Renal cortical epithelial cell (primary cell): ENCODE measurements around the gene PRDM16. TPM values are rescaled to one million over a fixed set of nuclear protein-coding genes. Genes with fewer than 3 reads are reported as not detected.
A peak's percentile ranks its signal among the peaks of the same experiment; 100 is the strongest.

ENCODE experiments used
- DNase-seq: peaks from one replicate; pipeline ENCODE4 v3.0.0-alpha.2; 2011; ENCODE audit warnings: low read depth
- total RNA-seq: library from RNA; depleted of rRNA; stranded (reverse); fragments of >200 nt; gene quantifications from 2 replicates; pipeline ENCODE4 v1.2.3, GENCODE V29; 2014

Gene PRDM16
- total RNA-seq, 1 donor from 2014 or later: 0.94 TPM

DNA sequence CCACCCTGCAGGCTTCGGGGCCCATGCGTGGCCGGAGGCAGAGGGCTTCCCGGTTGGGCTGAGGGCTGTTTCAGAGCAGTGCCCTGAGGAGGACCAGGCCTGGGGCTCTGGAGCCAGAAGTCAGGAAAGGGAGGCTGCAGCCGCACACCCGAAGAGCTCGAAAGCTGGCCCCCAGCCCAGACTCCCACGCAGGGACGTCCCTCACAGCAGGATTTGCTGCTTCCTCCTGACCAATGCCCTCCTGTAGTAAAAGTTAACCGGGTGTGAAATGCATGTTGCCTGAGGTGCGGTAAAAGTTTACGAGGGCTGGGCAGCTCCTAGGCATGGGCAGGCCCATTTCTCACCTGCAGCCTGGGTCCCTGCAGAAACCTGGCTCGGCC lies 283.9 kb downstream of the PRDM16 start:
- DNase-seq: peak; percentile 84

DNA sequence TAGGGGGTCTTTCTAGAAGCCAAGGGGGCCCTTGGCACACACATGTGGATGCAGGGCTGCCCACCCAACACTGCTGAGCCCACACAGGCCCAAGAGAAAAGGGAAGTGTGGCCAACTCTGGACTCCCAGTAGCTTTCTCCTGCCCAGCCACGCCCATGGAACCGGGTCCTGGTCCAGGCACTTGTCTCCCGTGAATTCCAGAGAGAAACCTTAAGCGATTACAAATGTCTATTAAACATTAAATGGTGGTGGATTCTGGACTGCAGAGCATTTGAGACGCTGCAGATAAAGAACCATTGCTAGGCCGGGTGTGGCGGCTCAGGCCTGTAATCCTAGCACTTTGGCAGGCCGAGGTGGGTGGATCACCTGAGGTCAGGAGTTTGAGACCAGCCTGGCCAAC lies 284.9 kb downstream of the PRDM16 start:
- DNase-seq: peak; percentile 30

DNA sequence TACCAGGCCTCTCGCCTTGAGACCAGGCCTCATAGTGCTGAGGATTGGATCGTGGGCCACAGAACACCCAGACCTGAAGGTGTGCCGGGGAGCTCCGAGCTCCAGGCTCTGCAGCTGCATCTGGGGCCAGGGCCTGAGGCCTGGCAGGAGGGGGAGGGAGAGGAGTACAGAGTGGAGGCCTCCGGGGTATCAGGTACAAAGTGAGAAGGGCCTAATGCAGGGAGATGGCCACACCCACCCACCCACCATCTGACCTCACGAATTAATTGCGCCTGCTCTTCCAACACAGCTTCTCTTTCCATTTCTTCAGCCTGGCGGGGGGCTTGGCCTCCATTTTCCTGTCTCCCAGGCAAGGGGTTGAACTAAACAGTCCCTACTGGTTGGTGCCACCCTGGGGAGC lies 286.1 kb downstream of the PRDM16 start:
- DNase-seq: no peak

DNA sequence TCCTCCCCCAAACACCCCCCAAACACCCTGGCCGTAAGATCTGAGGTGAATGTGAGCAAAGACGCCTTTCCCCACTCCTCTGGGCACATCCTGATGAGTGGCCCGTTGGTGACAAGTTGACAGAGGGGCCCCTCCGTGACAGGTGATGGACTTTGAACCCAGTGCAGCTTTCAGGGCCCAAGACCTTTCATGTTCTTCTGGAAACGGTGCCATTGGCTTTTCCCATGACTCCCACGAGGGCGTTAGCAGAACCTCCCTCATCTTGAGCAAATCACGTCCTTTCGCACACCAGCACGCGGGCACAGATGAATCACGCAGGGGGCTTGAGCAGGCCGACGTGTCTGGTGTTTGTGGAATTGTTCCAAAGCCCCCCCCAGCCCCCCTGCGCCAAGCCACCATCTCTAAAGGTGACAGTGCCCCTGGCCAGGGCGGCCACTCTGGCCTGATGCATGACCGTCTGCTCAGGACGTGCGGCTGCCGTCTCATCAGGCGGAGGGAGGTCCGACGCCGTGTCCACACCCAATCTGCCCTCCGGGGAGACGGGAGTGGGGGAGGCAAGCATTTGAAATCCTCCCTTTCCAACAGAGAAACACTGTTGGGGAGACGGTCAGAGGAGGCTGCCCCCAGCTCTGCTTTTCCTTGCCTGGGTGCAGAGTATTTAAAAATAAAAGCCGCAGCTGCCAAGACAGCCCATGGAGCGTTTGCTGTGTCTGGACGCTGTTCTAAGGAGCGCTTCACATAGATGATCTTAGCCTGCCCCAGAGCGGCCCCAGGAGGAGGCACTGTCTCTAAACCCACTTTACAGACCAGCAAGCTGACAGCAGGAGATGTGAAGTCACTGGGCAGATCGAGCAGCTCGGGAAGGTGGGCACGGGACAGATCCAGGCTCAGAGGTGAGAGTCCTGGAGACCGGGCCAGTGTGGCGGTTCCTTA lies 287.2 kb downstream of the PRDM16 start:
- DNase-seq: no peak

DNA sequence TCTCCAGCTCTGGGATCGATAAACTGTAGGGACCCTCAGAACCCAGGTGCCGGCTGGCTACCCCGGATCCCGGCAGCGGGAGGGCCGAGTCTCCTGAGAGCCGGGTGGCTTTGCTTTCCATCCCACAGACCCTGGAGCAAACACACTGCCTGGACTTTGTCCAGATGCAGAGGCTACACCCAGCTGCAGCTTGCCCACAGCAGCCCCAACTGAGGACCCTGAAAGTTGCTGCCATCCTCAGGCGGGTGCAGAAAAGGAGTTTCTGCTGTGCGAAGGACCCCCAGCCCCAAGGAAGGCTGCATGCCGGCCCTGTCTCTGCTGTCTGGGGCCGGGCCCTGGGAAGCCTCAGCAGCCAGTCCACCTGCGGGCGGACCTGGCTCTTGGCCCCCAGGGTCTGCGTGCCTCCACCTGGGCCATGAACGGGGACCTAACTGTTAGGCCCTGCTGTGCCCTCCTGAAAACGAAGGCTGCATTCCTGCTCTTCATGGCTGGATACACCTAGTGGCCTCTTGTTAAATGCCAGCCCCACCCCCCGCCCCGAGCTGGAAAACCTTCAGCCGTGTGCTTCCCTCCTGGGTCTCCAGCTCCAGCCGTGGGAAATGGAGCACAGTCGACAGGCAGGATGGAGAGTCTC lies 287.9 kb downstream of the PRDM16 start:
- DNase-seq: no peak

DNA sequence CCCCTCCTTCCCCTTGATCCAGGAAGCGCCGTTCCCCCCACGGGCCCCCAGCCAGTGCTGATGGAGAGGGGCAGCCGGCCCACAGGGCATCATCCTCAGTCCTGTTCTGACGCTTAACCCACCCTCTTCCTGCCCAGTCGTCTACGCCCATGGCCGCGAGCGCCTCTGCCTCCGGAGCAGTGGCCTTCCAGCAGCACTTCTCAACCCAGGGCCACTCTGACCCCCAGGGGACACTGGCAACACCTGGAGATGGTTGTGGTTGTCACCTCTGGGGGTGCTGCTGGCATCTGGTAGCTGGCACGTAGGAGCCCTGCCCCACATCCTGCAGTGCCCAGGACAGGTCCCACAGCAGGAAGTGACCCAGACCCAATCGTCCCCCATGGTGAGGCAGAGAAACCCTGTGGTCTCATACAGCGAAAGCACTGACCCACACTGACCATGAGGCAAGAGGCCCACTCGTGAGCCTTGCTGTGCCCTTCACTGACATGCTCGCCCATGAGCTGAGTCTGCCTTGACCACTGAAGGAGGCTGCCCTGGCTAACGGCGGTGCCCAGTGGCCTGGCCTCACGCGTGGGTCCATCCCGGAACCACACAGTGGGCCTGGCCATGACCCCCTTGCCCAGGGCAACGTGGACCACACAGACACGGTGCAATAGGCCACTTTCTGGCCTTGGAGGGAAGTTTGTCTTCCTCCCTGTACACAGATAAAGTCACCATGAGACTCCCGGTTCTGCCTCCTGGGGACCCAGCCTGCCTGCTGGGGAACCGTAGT lies 288.7 kb downstream of the PRDM16 start:
- DNase-seq: no peak

DNA sequence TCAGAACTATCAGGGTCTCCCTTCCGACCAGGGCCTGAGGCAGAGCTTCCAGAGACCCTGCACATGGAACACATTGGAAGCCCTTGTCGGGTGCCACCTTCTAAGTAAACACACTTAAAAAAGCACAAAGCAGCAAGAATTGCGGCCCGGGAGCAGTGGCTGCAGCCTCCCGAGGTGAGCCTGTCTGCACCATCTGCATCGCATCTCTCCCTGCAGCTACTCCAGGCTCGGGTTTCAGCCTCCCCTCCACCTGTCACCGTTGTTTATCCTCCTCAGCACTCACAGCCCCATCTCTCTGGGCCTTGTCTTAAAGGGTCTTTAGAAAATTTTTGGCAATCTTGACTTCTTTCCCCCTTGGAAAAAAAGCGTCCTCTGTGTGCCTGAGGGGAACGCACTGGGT lies 290.3 kb downstream of the PRDM16 start:
- no peak for DNase-seq

DNA sequence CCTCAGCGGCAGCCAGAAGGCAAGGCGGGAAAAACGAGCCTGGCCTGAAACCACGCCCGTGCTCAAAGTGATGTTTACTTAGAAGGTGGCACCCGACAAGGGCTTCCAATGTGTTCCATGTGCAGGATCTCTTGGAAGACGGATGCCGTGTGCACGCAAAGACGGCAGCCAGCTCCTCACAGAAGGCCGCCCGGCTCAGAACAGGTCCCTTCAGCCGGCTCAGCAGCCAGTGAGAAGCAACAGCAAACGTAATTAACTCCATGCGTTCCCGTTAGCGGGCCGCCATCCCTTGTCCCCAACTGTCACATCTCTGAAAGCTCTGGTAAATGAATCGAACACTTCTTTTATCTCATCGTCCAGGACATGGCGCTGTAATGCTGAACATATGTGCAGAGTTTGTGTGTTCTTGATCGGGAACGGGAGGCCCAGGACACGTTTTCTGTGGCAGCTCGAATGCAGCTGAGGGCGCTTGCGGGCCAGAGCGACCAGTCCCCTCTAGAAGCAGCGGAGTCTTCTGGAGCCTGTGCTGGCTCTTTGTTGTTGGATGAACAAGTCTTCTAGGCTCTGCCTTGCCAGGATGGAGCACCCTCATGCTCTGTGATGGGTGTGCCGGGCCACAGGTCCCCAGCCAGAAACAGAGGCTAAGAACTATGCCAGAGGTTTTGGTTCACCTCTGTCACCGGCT lies 290.9 kb downstream of the PRDM16 start:
- no peak for DNase-seq

DNA sequence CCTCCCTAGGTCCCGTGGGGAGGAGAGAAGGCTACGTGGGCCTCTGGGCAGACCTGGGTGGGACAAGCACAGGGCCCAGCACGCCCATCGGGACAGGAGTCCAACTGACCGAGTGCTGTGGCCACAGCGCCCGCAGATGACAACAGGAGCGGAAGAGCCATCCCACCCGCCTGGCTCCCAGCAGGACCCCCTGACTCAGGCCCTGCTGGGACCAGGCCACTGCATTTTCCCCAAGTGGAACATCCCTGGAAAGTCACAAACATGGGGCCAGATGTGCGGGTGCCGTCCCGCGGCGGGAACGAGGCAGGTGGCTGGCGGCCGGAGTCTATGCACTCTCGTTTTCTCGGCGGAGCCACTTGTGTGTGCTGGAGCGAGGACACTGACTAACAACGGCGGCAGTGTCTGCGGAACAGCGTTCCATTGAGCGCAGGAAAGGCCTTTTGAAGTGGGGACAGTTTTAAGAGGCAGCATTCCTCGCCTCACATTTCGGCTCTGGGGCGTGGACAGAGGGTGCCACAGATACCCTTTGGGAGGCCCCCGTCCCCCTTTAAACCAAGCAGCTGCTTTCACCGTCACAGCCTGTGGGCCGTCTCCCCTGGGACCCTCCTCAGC lies 291.7 kb downstream of the PRDM16 start:
- DNase-seq: no peak

DNA sequence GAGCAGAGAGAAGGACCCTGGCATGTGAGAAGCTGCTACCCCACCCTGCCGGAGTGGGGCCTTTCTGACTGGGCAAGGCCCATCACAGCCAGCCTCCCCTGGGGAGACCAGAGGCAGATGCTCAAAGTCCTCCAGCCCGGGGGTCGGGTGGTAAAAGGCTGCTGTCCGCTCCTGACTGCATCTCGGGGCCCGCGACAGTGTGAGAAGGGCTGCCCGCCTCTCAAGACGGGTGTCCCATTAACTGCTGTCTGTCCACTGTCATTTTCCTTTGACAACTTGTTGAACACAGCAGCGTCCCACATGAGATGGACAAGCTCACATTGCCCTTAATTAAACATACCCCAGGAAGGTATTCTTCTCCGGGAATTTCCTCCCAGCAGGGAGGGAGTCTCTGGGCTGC lies 294.0 kb downstream of the PRDM16 start:
- no peak for DNase-seq

DNA sequence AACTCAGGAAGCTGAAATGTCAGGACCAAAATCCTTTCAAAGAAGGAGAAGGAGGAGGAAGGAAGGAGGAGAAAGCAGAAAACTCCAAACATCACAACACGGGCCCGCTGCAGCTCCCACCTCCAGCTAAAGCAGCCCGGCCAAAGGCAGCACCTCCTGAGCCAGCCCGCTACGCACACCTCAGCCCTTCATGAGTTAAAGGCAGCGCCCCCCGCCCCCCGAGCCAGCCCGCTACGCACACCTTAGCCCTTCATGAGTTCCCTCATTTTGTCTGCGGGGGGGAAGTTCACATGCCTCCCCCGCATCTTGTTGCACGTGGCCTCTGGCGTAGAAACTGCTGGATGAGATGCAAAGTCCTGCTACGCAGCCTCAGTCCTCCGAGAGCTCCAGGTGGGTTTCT lies 294.8 kb downstream of the PRDM16 start:
- DNase-seq: no peak

DNA sequence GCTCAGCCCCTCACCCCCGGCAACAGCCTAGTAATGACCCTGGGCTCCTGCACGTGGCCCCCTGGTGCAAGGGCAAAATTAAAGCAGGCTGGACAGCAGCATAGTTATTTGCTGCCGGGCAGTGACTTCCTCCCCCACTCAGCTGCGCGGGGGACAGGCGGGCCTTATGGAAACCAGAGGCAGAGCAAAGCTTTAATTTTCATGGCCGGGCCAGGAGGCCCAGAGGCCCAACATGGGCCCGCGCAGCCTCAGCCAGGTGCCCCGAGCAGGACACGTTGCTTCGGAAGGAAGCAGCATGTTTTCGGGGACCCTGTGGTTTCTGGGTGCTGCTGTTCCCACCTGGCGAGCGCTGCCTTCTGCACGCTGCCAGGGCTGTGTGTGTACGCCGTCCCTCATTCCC lies 295.5 kb downstream of the PRDM16 start:
- DNase-seq: no peak

DNA sequence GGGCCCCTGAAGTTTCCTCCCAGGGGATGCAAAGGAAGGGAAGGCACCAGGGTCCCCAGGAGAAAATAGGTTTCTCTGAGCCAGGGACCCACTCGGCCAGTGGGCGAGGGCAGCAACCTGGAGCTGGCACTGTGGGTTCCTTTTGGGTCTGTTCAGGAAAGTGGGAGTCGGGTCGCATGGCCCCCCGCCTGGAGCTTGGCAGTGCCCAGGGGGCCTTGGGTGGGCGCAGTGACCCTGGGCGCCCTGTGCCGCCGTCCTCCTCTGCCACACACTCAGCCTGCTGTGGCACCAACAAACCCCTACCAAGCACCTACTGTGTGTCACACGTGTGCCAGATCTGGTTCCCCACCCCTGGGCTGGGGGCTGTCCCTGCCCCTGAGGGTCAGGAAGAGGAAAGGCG lies 296.0 kb downstream of the PRDM16 start:
- no peak for DNase-seq

DNA sequence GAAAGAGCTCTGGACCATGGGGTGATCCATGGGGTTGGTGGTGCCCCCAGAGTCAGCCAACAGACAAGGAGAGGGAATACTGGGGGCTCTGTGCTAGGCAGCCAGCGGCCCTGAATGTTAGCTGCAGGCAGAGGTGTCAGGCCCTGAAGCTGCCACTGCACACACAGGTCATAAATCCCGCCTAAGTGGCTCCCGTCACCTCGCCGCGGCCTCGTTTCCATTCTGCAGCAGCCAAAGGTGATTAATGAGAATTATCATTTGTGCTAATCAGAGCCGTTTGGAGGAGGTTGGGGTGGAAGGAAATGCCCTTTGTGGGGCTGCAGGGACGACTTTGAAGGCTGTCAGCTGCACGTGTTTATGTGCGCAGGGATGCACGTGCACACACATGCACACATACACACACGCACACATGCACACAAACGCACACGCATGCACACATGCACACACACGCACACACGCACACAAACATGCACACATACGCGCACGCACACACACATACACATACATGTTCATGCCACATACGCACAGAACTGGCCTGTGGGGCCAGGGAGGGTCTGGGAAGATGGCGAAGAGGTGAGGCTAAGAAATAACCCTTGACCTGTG lies 296.6 kb downstream of the PRDM16 start:
- DNase-seq: no peak

DNA sequence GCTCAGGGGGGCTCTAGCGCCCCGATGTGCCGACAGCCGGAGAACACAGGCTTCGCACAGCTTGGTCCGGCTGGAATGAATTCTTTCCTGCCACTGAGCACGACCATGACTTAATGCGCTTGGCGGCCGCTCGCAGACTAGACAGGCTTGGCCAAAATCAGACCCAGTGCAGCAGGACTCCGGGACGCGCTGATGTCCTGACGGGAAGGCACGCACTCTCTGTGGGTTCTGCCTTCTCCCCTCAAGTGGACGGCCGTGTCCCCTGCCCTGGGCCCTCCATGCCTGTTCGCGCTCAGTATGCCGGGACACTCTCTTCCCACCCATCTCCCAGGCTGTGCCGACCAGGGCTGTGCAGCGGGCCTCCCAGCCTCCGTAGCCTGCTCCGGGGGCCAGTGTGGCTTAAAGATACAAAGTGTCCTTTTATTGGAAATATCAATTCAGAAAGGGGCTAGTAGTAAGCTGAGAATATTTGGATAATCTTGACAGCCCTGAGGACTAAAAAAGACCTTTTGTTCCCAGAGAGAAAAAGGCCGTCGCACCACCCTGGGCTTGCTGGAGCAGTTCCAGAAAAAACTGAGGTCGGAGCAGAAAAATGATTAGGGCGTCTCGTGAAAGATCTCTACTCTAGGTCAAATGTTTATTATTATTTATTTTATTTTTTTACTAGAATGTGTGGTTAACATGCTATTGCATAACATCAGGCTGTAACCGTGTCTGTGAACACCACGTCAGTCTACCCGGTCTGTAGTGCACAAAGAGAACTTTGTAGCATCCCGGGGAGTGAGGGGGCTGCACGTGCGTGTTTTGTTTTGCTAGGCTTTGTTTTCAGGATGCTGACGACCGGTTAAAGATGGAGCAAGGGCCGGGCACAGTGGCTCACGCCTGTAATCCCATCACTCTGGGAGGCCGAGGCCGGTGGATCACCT lies 297.4 kb downstream of the PRDM16 start:
- no peak for DNase-seq

DNA sequence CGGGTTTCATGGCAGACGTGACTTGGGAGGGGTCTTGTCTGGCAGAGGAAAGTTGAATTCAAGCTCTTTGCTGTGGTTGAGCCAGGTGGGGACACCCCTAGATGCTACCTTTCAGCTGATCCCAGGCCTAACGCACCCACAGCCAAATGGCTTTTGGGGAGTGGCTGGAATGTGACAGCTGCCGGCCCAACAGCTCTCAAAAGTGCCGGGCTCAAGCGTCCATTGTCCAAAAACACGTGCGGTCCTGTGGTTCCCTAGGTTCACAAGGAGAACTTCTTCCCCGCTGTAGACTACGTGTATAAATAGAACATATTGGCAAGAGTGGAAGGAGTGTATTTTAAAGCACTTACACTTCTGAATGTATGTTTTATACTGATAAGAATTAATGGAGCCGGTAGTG lies 298.4 kb downstream of the PRDM16 start:
- no peak for DNase-seq

DNA sequence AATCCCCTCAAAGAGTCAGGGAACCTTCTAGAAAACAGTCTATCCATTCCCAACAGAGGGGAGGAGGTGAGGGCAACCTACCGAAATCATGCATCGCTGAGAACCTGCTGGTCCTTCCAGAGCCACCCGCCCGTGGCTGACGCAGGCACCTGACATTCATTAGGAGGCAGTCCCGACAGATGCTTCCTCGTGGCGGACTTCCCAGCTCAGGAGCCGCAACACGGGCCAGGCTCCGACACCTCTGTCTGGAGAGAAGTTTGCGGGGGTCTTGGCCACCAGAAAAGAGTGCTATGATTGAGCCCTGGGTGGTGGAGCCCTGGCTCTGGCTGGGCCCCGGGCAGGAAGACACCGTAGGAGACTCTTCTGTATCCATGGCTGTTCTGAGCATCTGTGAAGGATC lies 299.1 kb downstream of the PRDM16 start:
- DNase-seq: no peak

DNA sequence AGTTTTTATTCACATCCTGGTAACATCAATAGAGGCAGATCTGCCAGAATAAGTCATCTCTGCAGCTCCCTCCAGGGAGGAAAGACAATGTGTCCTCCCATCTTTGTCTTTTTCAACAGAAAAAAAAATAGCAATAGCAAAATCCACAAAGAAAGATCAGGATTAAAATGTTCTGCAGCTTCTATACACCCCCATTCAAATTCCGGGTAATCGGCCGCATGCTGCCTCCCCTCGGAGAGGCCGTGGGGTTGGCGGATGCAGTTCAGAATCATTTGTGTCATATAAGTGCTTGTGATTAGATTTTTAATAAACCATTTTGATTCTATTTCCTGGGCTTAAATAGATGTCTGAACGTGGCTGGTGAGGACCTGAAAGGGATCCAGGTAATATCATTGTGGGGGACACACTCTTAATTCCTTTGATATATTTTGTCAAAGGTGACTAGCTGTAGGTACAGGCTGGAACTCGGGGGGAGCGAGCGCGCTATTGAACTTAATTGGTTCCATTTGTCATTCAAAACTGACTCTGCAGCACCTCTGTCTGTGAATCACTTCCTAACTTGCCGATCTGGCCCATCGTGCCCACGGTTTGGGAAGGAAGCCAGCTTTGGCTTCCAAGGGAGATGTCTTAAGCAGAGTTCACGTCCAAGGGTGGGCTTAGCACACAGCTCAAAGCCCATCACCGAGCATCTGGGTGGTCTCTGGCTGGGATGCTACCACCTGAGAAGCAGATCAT lies 299.9 kb downstream of the PRDM16 start:
- DNase-seq: no peak

DNA sequence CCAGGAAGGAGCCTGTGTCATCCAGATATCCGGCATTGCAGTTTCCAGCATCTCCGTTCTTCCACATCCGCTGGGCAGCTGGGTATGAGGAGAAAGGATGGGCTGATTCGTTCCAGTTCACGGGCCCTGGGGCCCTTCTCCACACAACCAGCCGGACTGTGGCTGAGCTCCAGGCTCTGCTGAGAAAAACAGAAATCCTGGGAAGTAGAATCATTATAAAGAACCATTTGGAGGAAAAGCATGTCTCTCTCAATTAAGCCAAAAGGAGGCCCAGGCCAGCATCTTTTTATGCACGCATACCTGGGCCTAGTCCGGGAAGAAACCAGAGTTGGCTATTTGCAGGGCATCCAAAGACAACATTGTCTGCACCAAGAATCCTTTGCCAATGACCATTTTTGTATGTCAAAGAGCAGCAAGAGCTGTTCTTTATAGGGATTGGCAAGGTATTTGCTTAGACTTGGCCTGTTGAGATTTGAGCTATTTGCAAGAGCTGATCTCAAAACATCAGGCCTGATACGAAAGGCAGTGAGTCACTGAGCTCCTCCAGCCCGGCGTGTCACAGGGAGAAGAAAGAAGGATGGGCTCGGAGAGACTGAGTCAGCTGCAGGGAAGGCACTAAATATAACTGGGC lies 300.6 kb downstream of the PRDM16 start:
- DNase-seq: peak; percentile 7
